HT-29 (cell line): ENCODE measurements around the gene ANO5. TPM values are rescaled to one million over a fixed set of nuclear protein-coding genes. Genes with fewer than 3 reads are reported as not detected.
"Not testable (repeated sequence)": the region's sequence is repeated elsewhere in the genome, so short reads cannot be mapped to it uniquely, and the experiment has no call there.

Source experiments
- DNase-seq: peaks from one replicate; pipeline ENCODE4 v3.0.0-alpha.2; 2015; ENCODE audit warnings: low spot score
- total RNA-seq: library from RNA; depleted of rRNA; stranded (reverse); fragments of >200 nt; shearing (Covaris generic); gene quantifications from 2 replicates; pipeline ENCODE4 v1.2.3, GENCODE V29; 2014

The ANO5 gene
- total RNA-seq, 1 experiment from 2014 or later = not detected

- DNase-seq = no peak
Observed at GRCh38 chr11:22203281-22203680, 10.4 kb downstream of the ANO5 start.

DNA sequence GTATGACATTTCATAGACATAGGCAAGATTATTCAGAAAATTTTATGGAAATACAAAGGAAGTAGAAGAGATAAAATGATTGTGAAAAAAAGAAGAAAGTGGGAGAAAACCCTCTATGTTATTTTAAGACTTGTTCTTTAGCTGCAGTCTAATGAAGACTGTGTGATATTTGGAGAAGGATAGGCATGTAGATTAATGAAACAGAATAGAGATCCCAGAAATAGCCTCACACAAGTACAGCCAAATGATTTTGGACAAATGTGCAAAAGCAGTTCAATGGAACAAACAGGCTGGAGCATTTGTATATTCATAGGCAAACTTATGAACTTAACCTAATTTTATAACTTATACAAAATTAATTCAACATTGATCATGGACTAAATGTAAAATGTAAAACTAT lies 14.3 kb downstream of the ANO5 start:
- no peak for DNase-seq

GRCh38 chr11:22208151-22208858 lies 15.4 kb downstream of the ANO5 start:
- DNase-seq = no peak

DNA sequence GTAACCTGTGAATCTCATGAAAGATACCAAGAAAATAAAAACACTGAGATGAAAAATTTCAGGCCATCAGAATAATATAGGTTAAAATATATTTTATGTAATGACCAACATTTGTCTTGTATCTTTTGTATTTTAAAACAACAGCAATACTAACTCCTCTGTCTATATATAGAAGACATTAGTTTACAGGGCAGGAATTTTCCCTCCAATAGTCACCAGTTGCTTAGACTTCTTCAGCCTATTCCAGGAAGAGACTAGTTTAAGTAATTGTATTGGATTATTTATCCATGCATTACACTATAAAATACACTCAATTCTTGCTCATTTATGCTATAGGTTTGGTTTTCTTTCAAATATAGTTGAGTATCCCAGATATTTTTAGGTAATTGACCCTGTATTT lies 24.1 kb downstream of the ANO5 start:
- DNase-seq = no peak

DNA sequence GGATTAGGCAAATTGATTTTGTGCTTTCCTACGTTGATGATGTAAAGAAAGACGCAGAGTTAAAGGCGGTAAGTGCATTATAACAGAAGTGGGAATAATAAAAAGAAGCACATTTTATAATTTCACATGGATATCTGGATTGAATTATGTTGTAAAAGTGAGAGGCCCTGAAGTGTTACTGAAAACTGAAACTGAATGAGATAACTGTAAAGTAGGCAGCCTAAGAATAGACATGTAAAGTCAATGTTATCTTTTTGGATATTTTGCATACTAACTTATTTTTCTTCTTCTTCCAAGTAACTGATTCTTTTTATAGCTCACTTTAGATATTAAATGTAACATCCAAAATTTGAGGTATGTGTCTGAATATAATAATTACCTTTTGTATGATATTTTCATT lies 28.3 kb downstream of the ANO5 start:
- DNase-seq = no peak

- DNase-seq = no peak
Observed at GRCh38 chr11:22225190-22225589, 32.3 kb downstream of the ANO5 start.

DNA sequence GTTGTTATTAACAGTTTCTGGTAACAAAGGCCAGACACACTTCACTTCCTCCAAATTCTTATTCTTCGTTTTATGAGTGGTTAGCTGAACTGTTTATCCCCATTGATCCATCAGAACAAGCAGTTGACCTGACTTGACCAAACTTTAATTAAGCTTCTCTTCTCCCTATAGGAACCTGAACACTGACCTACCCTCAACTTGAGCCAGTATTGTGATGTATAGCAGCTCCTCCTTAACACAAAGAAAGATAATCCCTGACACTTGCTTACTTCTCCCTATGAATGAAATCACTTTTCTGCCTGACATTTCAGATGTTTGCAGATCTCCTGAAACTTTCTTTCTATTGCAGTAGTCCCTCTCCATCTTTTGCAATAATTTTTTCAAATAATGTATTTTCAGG lies 41.9 kb downstream of the ANO5 start:
- DNase-seq = no peak

- DNase-seq = peak; percentile 56
Observed at GRCh38 chr11:22244986-22245592, 52.2 kb downstream of the ANO5 start.

- DNase-seq = no peak
Observed at GRCh38 chr11:22246992-22247391, 54.1 kb downstream of the ANO5 start.

GRCh38 chr11:22249871-22250270 lies 57.0 kb downstream of the ANO5 start:
- no peak for DNase-seq

DNA sequence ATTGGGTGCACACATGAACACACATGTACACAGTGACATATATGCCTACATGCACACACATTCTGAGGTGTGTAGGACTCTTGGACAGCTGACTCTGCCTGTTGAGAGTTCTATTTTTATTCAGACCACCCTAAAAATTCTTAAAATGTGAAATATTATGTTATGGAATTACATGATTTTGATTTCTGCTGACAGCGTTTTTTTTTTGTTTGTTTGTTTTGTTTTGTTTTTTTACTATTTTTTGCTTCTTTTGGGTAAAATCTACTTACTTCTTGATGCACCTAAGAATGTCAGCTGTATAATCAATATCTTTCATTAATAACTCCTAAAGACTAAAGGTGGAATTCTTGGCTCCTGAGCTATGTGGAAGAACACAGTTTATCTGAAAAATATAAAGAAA lies 64.0 kb downstream of the ANO5 start:
- DNase-seq = no peak

GRCh38 chr11:22263613-22264012 lies 70.7 kb downstream of the ANO5 start:
- no peak for DNase-seq

DNA sequence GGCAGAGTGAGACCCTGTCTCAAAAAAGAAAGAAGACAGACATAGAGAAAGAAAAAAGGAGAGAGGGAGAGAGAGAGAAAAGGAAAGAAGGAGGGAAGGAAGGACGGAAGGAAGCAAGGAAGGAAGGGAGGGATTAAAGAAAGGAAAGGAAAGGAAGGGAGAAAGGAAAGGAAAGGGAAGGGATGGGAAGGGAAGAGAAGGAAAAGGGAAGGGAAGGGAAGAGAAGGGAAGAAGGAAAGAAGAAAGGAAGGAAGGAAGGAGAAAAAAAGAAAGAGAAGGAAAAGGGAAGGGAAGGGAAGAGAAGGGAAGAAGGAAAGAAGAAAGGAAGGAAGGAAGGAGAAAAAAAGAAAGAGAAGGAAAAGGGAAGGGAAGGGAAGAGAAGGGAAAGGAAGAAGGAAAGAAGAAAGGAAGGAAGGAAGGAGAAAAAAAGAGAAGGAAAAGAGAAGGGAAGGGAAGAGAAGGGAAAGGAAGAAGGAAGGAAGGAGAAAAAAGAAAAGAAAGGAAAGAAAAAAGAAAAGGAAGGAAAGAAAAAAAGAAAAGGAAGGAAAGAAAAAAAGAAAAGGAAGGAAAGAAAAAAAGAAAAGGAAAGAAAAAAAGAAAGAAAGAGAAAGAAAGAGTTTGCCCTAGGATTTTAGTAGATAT lies 76.2 kb downstream of the ANO5 start:
- not testable (repeated sequence) for DNase-seq

GRCh38 chr11:22273781-22274180 lies 80.9 kb downstream of the ANO5 start:
- DNase-seq = no peak

GRCh38 chr11:22275600-22275999 lies 82.7 kb downstream of the ANO5 start:
- DNase-seq = no peak

DNA sequence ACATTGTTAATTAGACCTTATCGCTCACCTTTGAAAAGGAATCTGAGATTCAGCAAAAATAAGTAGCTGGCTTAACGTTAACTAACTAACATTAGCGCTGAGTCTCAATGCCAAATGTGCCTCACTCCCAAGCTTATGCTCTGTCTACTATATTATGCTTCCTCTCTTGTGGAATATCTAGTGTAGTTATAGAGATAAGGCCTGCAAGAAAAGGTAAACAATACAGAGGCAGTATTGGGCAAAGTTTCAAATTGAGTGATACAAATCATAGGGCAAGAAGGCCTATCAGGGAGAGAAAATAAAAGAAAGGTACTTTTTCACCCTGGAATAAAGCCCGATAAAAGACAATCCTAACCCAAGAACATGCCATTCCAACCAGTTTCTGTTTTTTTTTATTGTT lies 83.7 kb downstream of the ANO5 start:
- no peak for DNase-seq

GRCh38 chr11:22284991-22285390 lies 92.1 kb downstream of the ANO5 start:
- DNase-seq = not testable (repeated sequence)

- DNase-seq = no peak
Observed at GRCh38 chr11:22302368-22302767, 109.5 kb downstream of the ANO5 start.

DNA sequence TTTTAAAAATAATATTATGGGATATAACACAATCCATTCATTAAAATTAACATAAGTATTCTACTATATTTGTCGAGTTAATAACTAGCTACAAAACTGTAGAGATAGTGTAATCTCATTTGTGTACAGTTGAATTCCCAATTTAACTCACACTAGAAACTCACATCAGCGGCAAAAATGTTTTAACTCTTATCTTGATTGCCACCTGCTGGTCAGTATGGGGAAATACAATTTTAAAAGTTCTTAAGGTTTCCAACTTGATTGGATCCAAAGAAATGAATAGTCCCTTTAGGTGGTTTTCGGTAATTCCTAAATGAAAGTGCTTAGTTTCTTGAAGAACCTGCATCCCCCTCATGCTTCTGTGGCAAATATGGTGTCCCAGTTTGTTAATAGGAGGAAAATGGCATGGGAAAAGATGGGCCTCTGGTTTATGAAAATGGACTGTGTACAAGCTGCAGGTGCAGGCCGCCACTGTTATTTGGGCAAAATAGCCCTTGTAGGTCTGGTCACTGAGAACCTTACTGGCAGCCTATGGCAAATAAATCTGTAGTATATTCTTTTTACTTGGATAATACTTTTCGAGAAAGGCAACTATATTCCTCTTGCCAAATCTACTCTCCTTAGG lies 111.6 kb downstream of the ANO5 start:
- DNase-seq = peak; percentile 38

DNA sequence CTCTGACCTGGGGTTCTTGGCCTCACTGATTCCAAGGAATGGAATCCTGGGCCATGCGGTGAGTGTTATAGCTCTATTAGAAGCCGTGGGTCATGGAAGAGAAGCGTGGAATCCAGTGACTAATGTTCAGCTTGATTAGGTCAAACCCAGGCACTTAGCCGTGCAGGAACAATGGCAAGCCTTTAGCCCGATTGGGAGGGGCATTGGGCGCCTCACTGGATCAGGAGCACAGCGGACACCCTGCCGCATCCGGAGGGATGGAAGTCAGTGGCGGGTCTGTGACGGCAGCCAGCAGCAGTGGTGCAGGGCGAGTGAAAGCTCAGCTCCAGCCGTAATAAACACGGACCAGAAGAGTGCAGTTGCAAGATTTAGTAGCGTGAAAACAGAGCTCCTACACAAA lies 124.8 kb downstream of the ANO5 start:
- no peak for DNase-seq

GRCh38 chr11:22331771-22332170 lies 138.9 kb downstream of the ANO5 start:
- peak; percentile 38 for DNase-seq
